Right cardiac atrium (tissue), 5 donors: ENCODE results near the gene CPXM2. TPM values are rescaled to one million over a fixed set of nuclear protein-coding genes. Genes with fewer than 3 reads are reported as not detected.
A peak's percentile ranks its signal among the peaks of the same experiment; 100 is the strongest.
"Not testable (repeated sequence)": the region's sequence is repeated elsewhere in the genome, so short reads cannot be mapped to it uniquely, and the experiment has no call there.

Experiments used
- ATAC-seq, 2 donors: fragments of 200-7000 bp; cut with Tn5 transposase; one replicate each; pipeline versions ENCODE4 v1.8.0 to v1.9.1; 2020; ENCODE audit warnings: moderate library complexity in 2 of 2, mild to moderate bottlenecking in 1 of 2
- DNase-seq, 3 donors: peaks; one replicate each; pipeline ENCODE4 v3.0.0-alpha.2; 2020
- H3K27ac ChIP-seq: one replicate; pipeline ENCODE4 v1.5.1; 2013; ENCODE audit warnings: mild to moderate bottlenecking, low read length, control low read depth, moderate library complexity
- H3K27me3 ChIP-seq: one replicate; pipeline ENCODE4 v1.6.1; 2013; ENCODE audit not compliant: control insufficient read depth, insufficient read depth
- H3K4me1 ChIP-seq: one replicate; pipeline ENCODE4 v1.6.1; 2013; ENCODE audit warnings: low read length; ENCODE audit not compliant: control insufficient read depth, insufficient read depth
- H3K4me3 ChIP-seq: one replicate; pipeline ENCODE4 v1.5.1; 2013; ENCODE audit warnings: low read length, control low read depth
- H3K9me3 ChIP-seq: one replicate; pipeline ENCODE4 v1.6.1; 2013; ENCODE audit warnings: low read length; ENCODE audit not compliant: control insufficient read depth
- WGBS: extraction: QIAGEN DNeasy Blood & Tissue Kit; methylation state at CpG from one replicate; pipeline ENCODE4 v1.1.7; 2013; 5-methylcytosine and 5-hydroxymethylcytosine counted together
- intact Hi-C, 4 donors: fragments of 100-400 bp; cut with DNase I; formaldehyde crosslinking; loops; one replicate each; pipeline versions ENCODE4 v1.11.0 to v1.14.0; 2022 to 2023
- polyA plus RNA-seq: library from polyadenylated mRNA; stranded (reverse); fragments of 200-250 nt; gene quantifications from one replicate; pipeline ENCODE4 v1.2.3, GENCODE V29; 2013
- total RNA-seq, 4 donors: library from RNA; stranded (reverse); fragmentation: NEBNext Ultra II Directional; extraction: Animal tissue kit (Norgen Biotek cat#: 25700); gene quantifications; one replicate each; pipeline ENCODE4 v1.2.1, GENCODE V29; 2021
- donor health status: healthy with polysubstance abuse.
- donor health status: DM: no; HTN: yes; CAD: no.
- donor health status: DM: no; HTN: no; CAD: no.
- donor health status: DM: no; HTN: yes; CAD: no; lungs with severe emphysema.
- donor health status: DM: yes; HTN: yes; CAD: no.

CPXM2 gene
- total and polyA plus RNA-seq, 5 donors: 2.1 to 12.8 (median 6.7) TPM

DNA sequence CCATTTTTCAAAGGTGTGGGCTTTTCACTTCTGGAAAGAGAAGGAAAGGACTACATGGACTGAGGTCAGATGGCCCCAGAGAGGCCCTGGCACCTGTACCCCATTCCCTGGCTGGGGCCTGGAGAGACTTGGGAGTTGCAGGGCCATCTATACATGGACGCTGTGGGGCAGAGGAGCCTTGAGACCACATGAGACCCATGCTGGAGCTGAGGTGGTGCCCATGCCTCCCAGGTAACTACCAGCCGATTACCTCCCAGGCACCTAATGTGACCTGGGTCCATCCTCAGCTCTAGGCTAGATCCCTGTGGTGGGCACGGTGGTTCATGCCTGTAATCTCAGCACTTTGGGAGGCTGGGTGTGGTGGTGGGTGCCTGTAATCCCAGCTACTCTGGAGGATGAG lies 144.2 kb downstream of the CPXM2 start:
- H3K27ac ChIP-seq: no peak overlapping the region
- DNase-seq: no peak
- H3K4me3 ChIP-seq: no peak overlapping the region
- 87% methylated on average over 3 of the region's 3 CpGs for WGBS
- H3K27me3 ChIP-seq: no peaks in the 10 kb centered on the region
- no peaks in the 10 kb centered on the region for H3K4me1 ChIP-seq
- peaks cover 4% of the 10 kb centered on the region for H3K9me3 ChIP-seq
- ATAC-seq: no peak
- intact Hi-C loops: no loop called here

DNA sequence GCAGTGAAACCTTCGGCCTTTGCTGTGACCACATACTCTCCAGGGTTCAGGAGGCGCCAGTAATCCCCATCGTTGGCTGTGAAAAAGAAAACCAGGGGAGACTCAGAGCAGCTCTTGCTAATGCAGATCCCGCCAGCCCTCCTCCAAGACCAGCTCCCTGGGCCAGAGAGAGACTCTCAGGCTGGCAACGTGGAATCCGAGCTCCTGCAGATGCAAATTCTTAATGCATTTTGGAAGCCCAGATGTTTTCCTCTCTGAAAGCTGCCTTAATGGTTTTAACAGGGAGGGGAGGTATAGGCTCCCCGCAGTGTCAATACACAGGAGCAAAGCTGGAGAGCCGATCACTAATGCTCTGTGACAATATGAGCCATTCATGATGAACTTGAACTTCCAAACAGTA lies 144.7 kb downstream of the CPXM2 start:
- Histone ChIP-seq H3K4me1 (no peaks in the 10 kb centered on the region), H3K4me3 (no peak overlapping the region), H3K9me3 (peaks cover 4% of the 10 kb centered on the region), H3K27me3 (no peaks in the 10 kb centered on the region), H3K27ac (no peak overlapping the region)
- intact Hi-C loops: no loop called here
- ATAC-seq (no peak), DNase-seq (no peak)
- 62% methylated on average over 8 of the region's 8 CpGs for WGBS

- DNase-seq (no peak), ATAC-seq (no peak)
- H3K9me3 ChIP-seq: peaks cover 4% of the 10 kb centered on the region
- WGBS: 64% methylated on average over 7 of the region's 7 CpGs
- no peaks in the 10 kb centered on the region for H3K4me1 ChIP-seq
- intact Hi-C loops: no loop called here
- no peak overlapping the region for H3K4me3 ChIP-seq
- no peaks in the 10 kb centered on the region for H3K27me3 ChIP-seq
- H3K27ac ChIP-seq: no peak overlapping the region
These were observed 145.1 kb downstream of the CPXM2 start for GRCh38 chr10:123746520-123746919.

DNA sequence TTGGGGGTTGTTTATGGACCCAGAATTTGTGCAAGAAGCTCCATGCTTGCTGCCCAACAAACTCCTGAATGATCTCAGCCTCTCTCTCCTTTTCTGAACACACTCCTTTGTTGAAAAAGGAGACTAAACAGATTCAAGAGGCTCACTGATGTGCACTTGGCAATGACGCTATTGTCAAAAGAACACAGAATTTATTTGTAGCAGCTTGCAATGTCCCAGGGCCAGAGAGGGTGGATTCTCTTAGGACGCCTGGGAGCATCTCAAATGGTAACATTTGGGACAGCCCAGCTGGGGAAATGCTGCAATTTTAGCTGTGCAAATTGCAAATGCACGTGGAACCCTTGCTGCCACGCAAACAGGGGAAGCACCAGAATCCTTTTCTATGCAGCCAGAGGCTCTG lies 145.5 kb downstream of the CPXM2 start:
- H3K27ac ChIP-seq: no peak overlapping the region
- no peak overlapping the region for H3K4me3 ChIP-seq
- WGBS: 47% methylated on average over 4 of the region's 4 CpGs
- intact Hi-C loops: no loop called here
- ATAC-seq (no peak), DNase-seq (no peak)
- no peaks in the 10 kb centered on the region for H3K27me3 ChIP-seq
- no peaks in the 10 kb centered on the region for H3K4me1 ChIP-seq
- H3K9me3 ChIP-seq: peaks cover 4% of the 10 kb centered on the region

DNA sequence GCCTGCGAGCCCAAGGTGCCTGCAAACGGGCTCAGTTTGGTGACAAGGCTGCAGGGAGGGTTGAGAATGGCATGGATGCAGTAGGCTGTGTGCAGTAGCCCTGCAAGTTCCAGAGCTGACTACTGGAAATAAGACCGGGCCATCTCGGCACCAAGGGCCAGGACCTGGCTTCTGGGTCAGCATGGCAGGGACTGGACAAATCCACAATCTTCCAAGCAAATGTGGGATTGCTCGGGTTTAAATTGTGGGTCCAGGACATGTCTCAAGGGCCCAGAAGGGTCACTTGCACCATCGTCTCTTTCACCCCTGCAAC lies 147.4 kb downstream of the CPXM2 start:
- Histone ChIP-seq H3K27ac (no peak overlapping the region), H3K4me3 (no peak overlapping the region), H3K9me3 (no peaks in the 10 kb centered on the region), H3K4me1 (no peaks in the 10 kb centered on the region), H3K27me3 (no peaks in the 10 kb centered on the region)
- 65% methylated on average over 6 of the region's 6 CpGs for WGBS
- ATAC-seq (no peak), DNase-seq (no peak)
- intact Hi-C loops: no loop called here

DNA sequence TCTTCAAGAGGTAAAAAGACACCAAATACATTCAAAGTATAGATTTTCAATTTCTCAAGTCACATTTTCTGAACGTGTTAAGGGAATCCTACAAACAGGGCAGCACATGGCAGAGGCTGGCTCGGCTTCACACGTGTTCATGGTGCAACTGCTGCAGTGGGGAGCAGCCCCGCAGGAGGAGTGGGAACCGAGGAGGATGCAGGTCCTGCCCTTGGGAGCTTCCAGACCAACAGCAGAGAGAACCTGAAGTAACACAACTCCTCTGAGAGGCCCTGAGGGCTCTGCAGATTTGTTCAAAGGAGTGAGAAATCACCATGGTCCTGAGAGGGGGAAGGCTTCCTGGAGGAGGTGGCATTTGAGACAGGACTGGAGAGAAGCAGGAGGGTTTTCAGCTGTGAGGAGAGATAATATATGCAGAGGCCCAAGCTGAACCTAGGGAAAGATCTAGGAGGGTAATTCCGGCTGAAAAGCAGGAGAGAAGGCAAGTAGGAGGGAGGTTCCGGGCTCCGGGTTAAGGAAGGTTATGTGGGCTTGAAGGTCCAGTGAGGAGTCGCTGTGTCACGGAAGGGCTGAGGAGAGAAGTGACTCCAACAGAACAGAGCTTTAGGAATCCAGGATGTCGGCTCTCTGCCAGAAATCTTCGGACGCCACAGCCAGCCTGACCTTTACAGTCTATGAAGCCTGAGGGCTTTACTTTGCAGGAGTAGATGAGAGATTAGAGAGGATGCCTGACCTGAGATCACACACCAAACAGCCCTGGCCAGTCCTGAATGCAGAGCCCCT lies 148.0 kb downstream of the CPXM2 start:
- Histone ChIP-seq H3K4me3 (no peak overlapping the region), H3K9me3 (no peaks in the 10 kb centered on the region), H3K27ac (no peak overlapping the region), H3K4me1 (no peaks in the 10 kb centered on the region), H3K27me3 (no peaks in the 10 kb centered on the region)
- DNase-seq (peak in 1 of 3 donors; percentile 31), ATAC-seq (peak in 1 of 2 donors; percentile 59)
- WGBS: 45% methylated on average over 13 of the region's 13 CpGs
- intact Hi-C loops: no loop called here

DNA sequence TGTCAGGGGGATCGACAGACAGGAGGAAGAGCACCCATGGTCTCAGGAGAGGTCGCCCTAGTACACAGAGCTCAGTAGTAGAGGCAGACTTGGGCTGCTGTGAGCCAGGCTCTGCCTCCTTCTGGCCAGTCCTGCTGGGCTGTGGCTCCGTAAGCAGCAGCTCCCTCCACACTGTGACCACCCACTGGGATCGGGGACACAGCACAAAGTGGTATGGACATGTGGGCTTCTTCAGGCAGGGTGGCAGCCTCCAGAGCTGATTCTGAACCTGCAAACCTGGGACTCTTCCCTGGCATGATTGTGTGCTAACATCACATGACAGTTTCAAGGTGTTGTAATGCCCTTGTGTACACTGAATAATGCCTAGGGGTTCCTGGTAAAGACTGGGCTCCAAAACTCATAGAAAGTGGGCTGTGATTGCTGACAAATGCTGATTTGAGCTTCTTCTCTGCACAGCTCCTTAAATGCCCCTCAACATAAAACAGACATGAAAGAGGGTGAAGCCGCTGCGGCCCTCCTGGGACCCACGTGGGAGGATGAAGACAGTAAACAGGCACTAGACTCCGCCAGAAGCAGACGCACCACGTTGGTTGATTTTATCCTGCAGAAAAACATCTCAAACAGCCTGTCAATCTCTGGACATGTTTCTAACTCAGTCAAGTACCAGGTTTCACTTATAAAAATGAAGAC lies 148.7 kb downstream of the CPXM2 start:
- no peaks in the 10 kb centered on the region for H3K4me1 ChIP-seq
- intact Hi-C loops: no loop called here
- H3K27ac ChIP-seq: no peak overlapping the region
- WGBS: 57% methylated on average over 10 of the region's 10 CpGs
- no peak for ATAC-seq
- H3K27me3 ChIP-seq: no peaks in the 10 kb centered on the region
- no peaks in the 10 kb centered on the region for H3K9me3 ChIP-seq
- no peak overlapping the region for H3K4me3 ChIP-seq
- no peak for DNase-seq

DNA sequence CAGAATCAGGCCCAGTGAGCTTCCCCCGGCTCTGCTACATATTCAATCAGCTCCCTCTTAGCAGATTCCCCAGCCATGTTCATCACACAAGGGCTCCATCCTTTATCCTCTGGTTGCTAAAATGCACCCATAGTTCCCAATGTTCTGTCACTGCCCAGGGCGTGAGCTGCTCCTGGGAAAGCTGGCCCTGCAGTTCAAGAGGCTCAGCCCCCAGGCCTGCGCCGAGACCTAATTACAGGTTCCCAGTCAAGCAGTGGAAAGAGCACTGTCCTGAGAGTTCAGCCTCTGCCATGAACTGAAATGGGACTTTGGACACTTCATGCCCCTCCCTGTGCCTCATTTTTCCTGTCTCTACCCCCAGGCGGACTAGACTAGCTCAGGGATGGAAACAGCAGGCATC lies 149.9 kb downstream of the CPXM2 start:
- no peak overlapping the region for H3K4me3 ChIP-seq
- WGBS: 90% methylated on average over 5 of the region's 5 CpGs
- DNase-seq: no peak
- no peaks in the 10 kb centered on the region for H3K27me3 ChIP-seq
- no peaks in the 10 kb centered on the region for H3K9me3 ChIP-seq
- H3K4me1 ChIP-seq: no peaks in the 10 kb centered on the region
- no peak for ATAC-seq
- intact Hi-C loops: no loop called here
- H3K27ac ChIP-seq: no peak overlapping the region

GRCh38 chr10:123741146-123741545 lies 150.5 kb downstream of the CPXM2 start:
- intact Hi-C loops: no loop called here
- no peak overlapping the region for H3K4me3 ChIP-seq
- ATAC-seq (no peak), DNase-seq (no peak)
- H3K27ac ChIP-seq: no peak overlapping the region
- H3K27me3 ChIP-seq: no peaks in the 10 kb centered on the region
- H3K9me3 ChIP-seq: no peaks in the 10 kb centered on the region
- no peaks in the 10 kb centered on the region for H3K4me1 ChIP-seq
- WGBS: 72% methylated on average over 7 of the region's 7 CpGs

DNA sequence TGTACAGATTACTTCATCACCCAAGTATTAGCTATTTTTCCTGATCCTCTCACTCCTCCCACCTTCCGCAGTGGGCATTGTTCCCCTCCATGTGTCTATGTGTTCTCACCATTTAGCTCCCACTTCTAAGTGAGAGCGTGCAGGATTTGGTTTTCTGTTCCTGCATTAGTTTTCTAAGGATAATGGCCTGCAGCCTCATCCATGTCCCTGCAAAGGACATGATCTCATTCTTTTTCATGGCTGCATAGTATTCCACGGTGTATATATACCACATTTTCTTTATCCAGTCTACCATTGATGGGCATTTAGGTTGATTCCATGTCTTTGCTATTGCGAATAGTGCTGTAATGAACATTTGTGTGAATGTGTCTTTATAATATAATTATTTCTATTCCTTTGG lies 154.7 kb downstream of the CPXM2 start:
- ATAC-seq, H3K4me3 ChIP-seq, DNase-seq, H3K27me3 ChIP-seq, H3K27ac ChIP-seq, H3K4me1 ChIP-seq, intact Hi-C loops, H3K9me3 ChIP-seq: not testable (repeated sequence)
- WGBS: 88% methylated on average over 4 of the region's 4 CpGs

DNA sequence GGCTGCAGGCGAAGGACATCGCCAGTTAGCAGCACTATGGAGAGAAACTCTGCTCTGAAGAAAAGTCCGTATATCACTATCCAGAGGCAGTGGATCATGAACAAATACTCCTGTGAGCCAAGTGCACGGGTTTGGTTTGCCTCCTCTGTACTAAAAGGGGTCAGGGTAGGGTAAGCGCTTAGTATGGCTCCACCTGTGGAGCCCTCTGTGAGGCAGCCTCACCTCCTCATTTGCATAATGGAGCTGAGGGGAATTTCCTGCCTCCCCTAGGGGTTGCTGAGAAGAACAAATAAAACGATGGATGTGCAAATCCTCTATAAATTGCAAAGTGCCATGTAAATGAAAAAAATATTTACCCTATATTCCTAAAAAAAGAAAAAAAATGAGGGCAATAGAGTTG lies 162.1 kb downstream of the CPXM2 start:
- DNase-seq: no peak
- ATAC-seq: no peak
- no peaks in the 10 kb centered on the region for H3K4me1 ChIP-seq
- H3K27me3 ChIP-seq: no peaks in the 10 kb centered on the region
- 77% methylated on average over 6 of the region's 6 CpGs for WGBS
- intact Hi-C loops: no loop called here
- H3K9me3 ChIP-seq: no peaks in the 10 kb centered on the region
- no peak overlapping the region for H3K4me3 ChIP-seq
- no peak overlapping the region for H3K27ac ChIP-seq
